GM18861 (cell line): ENCODE results near the gene ZNF687.
"Not testable (repeated sequence)": the region's sequence is repeated elsewhere in the genome, so short reads cannot be mapped to it uniquely, and the experiment has no call there.

Experiments used
- ATAC-seq: cut with Tn5 transposase; IDR thresholded peaks from one replicate; pipeline ENCODE4 v1.9.1; 2021; ENCODE audit not compliant: unreplicated experiment

Gene ZNF687

GRCh38 chr1:151281969-151282882, at the start of gene ZNF687:
Gene ZNF687 (plus strand): TSS chr1:151282299. CDS start chr1:151286292, 3,993 bp downstream.
- peak; percentile 80 for ATAC-seq

- no peak for ATAC-seq
Observed at GRCh38 chr1:151235235-151235634, 46.9 kb upstream of the ZNF687 start.

GRCh38 chr1:151237678-151238466, 44.2 kb upstream of the ZNF687 start:
- no peak for ATAC-seq

GRCh38 chr1:151238467-151238739, 43.7 kb upstream of the ZNF687 start:
- no peak for ATAC-seq

GRCh38 chr1:151242442-151242841, 39.7 kb upstream of the ZNF687 start:
- no peak for ATAC-seq

- no peak for ATAC-seq
Observed at GRCh38 chr1:151243683-151244216, 38.3 kb upstream of the ZNF687 start.

- no peak for ATAC-seq
Observed at GRCh38 chr1:151246786-151247185, 35.3 kb upstream of the ZNF687 start.

- ATAC-seq = no peak
Observed at GRCh38 chr1:151251656-151252470, 30.2 kb upstream of the ZNF687 start.

- peak; percentile 85 for ATAC-seq
Observed at GRCh38 chr1:151254217-151255213, 27.6 kb upstream of the ZNF687 start, which contains the start of gene PSMD4. Gene PSMD4 (plus strand): TSS chr1:151254734. CDS start chr1:151254783, 49 bp downstream.

- no peak for ATAC-seq
Observed at GRCh38 chr1:151255381-151255780, 26.7 kb upstream of the ZNF687 start.

GRCh38 chr1:151259351-151259750, 22.7 kb upstream of the ZNF687 start:
- ATAC-seq = no peak

- no peak for ATAC-seq
Observed at GRCh38 chr1:151265446-151266236, 16.5 kb upstream of the ZNF687 start.

GRCh38 chr1:151266315-151266714, 15.8 kb upstream of the ZNF687 start:
- no peak for ATAC-seq

GRCh38 chr1:151266821-151267220, 15.3 kb upstream of the ZNF687 start:
- no peak for ATAC-seq

GRCh38 chr1:151267760-151268159, 14.3 kb upstream of the ZNF687 start:
- no peak for ATAC-seq

- no peak for ATAC-seq
Observed at GRCh38 chr1:151273924-151274466, 8.1 kb upstream of the ZNF687 start.

GRCh38 chr1:151275341-151275740, 6.8 kb upstream of the ZNF687 start:
- ATAC-seq = not testable (repeated sequence)

GRCh38 chr1:151277249-151277648, 4.8 kb upstream of the ZNF687 start:
- ATAC-seq = no peak
